Aorta (tissue), 5 donors: ENCODE results near the gene PRAMEF15. TPM values are rescaled to one million over a fixed set of nuclear protein-coding genes. Genes with fewer than 3 reads are reported as not detected.
"Not testable (repeated sequence)": the region's sequence is repeated elsewhere in the genome, so short reads cannot be mapped to it uniquely, and the experiment has no call there.

Experiments used
- ATAC-seq: fragments of 200-7000 bp; cut with Tn5 transposase; one replicate; pipeline ENCODE4 v1.9.1; 2022; ENCODE audit warnings: moderate library complexity; ENCODE audit not compliant: low FRiP score
- DNase-seq, 2 donors: peaks; one replicate each; pipeline ENCODE4 v3.0.0-alpha.2; 2020
- H3K27ac ChIP-seq, 2 donors: one replicate each; pipeline ENCODE4 v1.5.1; 2013; ENCODE audit warnings: low read length in 2 of 2, mild to moderate bottlenecking in 2 of 2, moderate library complexity in 2 of 2, control low read depth in 1 of 2, inconsistent platforms in 1 of 2, low read depth in 1 of 2
- H3K27me3 ChIP-seq, 2 donors: one replicate each; pipeline ENCODE4 v1.6.1; 2013; ENCODE audit warnings: control low read depth in 1 of 2, low read length in 1 of 2, mild to moderate bottlenecking in 1 of 2, moderate library complexity in 1 of 2; ENCODE audit not compliant: insufficient read depth in 2 of 2, control insufficient read depth in 1 of 2
- H3K36me3 ChIP-seq, 2 donors: one replicate each; pipeline ENCODE4 v1.6.1; 2013; ENCODE audit warnings: control low read depth in 1 of 2, low read length in 1 of 2, mild to moderate bottlenecking in 1 of 2; ENCODE audit not compliant: insufficient read depth in 2 of 2, control insufficient read depth in 1 of 2
- H3K4me1 ChIP-seq, 2 donors: one replicate each; pipeline ENCODE4 v1.6.1; 2013; ENCODE audit warnings: low read length in 2 of 2, control low read depth in 1 of 2, mild to moderate bottlenecking in 1 of 2, moderate library complexity in 1 of 2; ENCODE audit not compliant: insufficient read depth in 2 of 2, control insufficient read depth in 1 of 2
- H3K4me3 ChIP-seq, 2 donors: one replicate each; pipeline ENCODE4 v1.5.1; 2013; ENCODE audit warnings: low read length in 2 of 2, control low read depth in 1 of 2, mild to moderate bottlenecking in 1 of 2
- H3K9me3 ChIP-seq: one replicate; pipeline ENCODE4 v1.6.1; 2013; ENCODE audit warnings: mild to moderate bottlenecking, low read length; ENCODE audit not compliant: control insufficient read depth
- WGBS, 2 donors: extraction: QIAGEN DNeasy Blood & Tissue Kit; methylation state at CpG; one replicate each; pipeline ENCODE4 v1.1.7; 2013; 5-methylcytosine and 5-hydroxymethylcytosine counted together
- intact Hi-C, 2 donors: fragments of 100-400 bp; cut with DNase I; formaldehyde crosslinking; loops; one replicate each; pipeline versions ENCODE4 v1.14.2 to v1.15.0; 2022
- long read RNA-seq, 2 donors: library from polyadenylated mRNA; unstranded; transcript quantifications; one replicate each; pipeline ENCODE4 v2.0.0, GENCODE V29; 2020 to 2021
- polyA plus RNA-seq, 2 donors: library from polyadenylated mRNA; stranded (reverse); fragments of 200-250 nt; gene quantifications; one replicate each; pipeline ENCODE4 v1.2.3, GENCODE V29; 2013
- total RNA-seq, 2 donors: library from RNA; stranded (reverse); fragmentation: NEBNext Ultra II Directional; extraction: Animal tissue kit (Norgen Biotek cat#: 25700); gene quantifications; one replicate each; pipeline ENCODE4 v1.2.1, GENCODE V29; 2021
- donor health status: healthy with polysubstance abuse.
- donor health status: Bipolar disorder and iron deficiency.
- donor health status: DM: no; HTN: no; CAD: no.
- donor health status: DM: no; HTN: no; CAD: no.
- donor health status: DM: yes; HTN: yes; CAD: no.

Gene PRAMEF15
- total RNA-seq, result not detected
- polyA plus RNA-seq, result not detected
- long read RNA-seq, donor 1, result 0 reads
- long read RNA-seq, donor 2, result 0 reads

DNA sequence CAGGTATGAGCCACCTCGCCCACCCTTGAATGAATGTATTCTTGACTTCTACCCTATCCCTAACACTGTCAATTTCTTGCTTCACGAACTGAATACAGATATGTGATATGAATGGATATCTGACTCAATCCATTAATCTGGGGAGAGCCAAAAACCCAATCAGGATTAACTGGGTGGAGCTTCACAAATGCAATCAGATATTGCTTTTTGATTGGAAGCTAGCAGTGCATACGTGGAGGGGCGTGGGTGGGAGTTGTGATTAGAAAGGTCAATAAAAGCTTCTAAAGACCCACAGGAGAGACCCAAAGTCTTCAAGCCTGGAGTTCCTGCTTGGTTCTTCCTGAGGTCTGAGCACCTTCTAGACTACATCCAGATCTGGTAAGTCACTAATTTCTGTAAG is at the start of gene PRAMEF15:
PRAMEF15 (plus strand) TSS at position 301 of the 400 bp plus-strand sequence. CDS start 2,827 bp downstream, outside the sequence.
- intact Hi-C loops, H3K9me3 ChIP-seq: not testable (repeated sequence)
- WGBS, 2 donors, result 46 to 58% methylated on average over 3 of the region's 4 CpGs

DNA sequence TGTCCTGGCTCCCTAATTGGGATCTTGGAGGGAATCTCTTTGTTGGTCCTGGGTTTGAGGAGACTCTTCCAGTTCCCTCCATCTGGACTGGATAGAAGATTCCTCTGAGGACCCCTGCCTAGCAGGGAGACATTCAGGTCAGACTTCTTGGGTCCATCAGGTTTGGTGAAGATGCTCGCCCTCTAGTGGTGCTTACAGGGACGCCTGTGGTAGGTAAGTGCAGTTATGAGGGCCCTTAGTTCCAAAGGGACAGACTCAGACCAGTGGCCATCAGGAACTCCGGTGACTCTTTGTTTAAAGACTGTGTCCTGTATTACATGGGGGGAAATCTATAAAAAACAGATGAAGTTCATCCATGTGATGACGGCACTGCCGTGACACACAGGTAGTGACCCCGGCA is 38.4 kb upstream of the PRAMEF15 start:
- H3K27ac ChIP-seq, H3K4me1 ChIP-seq, H3K4me3 ChIP-seq, intact Hi-C loops, H3K27me3 ChIP-seq, H3K9me3 ChIP-seq, DNase-seq, H3K36me3 ChIP-seq, ATAC-seq: not testable (repeated sequence)
- 38 to 45% methylated on average over 4 of the region's 6 CpGs for WGBS, 2 donors

More for the DNA sequence above, at the start of gene PRAMEF15:
- not testable (repeated sequence) for DNase-seq, H3K4me3 ChIP-seq, ATAC-seq, H3K27me3 ChIP-seq, H3K4me1 ChIP-seq, H3K36me3 ChIP-seq, H3K27ac ChIP-seq

DNA sequence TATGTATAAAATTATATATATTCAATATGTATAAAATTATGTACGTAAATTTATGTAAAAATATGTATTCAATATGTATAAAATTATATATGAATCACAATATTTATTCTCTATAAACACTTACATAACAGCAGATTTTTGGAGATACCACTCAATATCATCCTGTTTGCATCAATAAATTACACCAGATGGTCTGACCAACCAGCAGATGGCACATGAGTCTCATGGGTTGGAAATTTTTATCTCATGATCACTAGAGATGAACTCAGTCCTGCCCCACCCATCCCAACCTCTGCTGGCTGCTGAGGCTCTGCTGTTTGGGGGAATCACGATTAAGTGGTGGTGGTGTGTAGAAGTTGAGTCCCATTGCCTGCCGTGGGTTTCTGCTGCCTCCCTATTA is 35.8 kb upstream of the PRAMEF15 start:
- WGBS, 2 donors, result 72 to 77% methylated on average over 3 of the region's 3 CpGs
- H3K4me1 ChIP-seq, H3K4me3 ChIP-seq, H3K36me3 ChIP-seq, intact Hi-C loops, H3K9me3 ChIP-seq, ATAC-seq, H3K27ac ChIP-seq, DNase-seq, H3K27me3 ChIP-seq: not testable (repeated sequence)

DNA sequence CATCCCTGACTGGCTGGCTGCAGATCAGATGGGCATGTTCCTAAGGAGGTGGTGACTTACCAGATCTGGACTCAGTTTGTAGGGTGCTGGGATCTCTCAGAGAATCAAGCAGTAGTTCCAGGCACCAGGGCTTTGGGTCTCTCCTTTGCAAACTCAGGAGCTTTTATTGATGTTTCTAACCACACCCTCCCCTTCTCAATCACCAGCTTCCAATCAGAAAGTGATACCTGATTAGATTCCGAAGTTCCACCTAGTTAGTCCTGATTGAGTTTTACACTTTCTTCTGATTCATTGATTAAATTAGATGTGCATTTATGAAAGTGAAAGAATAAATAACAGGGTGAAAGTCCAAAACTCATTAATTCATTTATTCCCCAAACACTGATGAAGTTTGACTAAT is 30.3 kb upstream of the PRAMEF15 start, which contains the start of gene PRAMEF8:
PRAMEF8 (minus strand) TSS at position 101 of the 400 bp plus-strand sequence. CDS start 1,046 bp downstream, outside the sequence.
- WGBS, 2 donors, result no CpG with 5 or more reads among the region's 1 CpG
- intact Hi-C loops, result not testable (repeated sequence)

GRCh38 chr1:13289030-13289429 is 26.4 kb upstream of the PRAMEF15 start:
- ATAC-seq, DNase-seq, H3K9me3 ChIP-seq, intact Hi-C loops, H3K36me3 ChIP-seq, H3K27ac ChIP-seq, H3K27me3 ChIP-seq, H3K4me3 ChIP-seq, H3K4me1 ChIP-seq: not testable (repeated sequence)
- WGBS, 2 donors, result 30 to 68% methylated on average over 2 of the region's 3 CpGs

More for the DNA sequence above, 30.3 kb upstream of the PRAMEF15 start, which contains the start of gene PRAMEF8:
- DNase-seq, H3K36me3 ChIP-seq, H3K4me1 ChIP-seq, ATAC-seq, H3K9me3 ChIP-seq, H3K27ac ChIP-seq, H3K27me3 ChIP-seq, H3K4me3 ChIP-seq: not testable (repeated sequence)

DNA sequence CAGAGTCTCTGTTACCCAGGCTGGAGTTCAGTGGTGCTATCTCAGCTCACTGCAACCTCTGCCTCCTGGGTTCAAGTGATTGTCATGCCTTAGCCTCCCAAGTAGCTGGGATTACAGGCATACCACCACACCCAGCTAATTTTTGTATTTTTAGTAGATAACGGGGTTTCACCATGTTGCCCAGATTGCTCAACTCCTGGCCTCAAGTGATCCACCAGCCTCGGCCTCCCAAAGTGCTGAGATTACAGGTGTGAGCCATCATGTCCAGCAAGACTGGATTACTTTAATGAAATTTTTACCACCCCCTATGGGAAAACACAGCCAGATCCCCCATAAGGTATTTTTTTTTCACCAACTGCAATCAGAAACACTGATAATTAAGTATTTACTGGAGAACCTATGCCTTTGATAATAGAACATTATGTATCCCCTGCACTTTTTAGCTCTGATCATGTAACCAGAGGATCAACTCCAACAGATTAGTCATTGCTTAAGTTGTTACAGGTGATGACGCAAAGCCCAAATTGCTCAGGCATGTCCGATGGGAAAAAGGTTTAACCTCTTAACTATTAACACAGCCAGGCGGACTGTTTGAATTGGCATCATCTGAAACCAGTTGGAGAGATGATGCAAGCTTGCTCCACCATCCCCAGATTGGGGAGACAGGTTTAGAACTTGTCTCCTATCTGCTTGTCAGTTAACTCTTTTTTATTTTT is 18.0 kb upstream of the PRAMEF15 start:
- 87 to 90% methylated on average over 2 of the region's 5 CpGs for WGBS, 2 donors
- intact Hi-C loops, H3K36me3 ChIP-seq, H3K9me3 ChIP-seq, ATAC-seq, H3K4me1 ChIP-seq, H3K27ac ChIP-seq, H3K27me3 ChIP-seq, DNase-seq, H3K4me3 ChIP-seq: not testable (repeated sequence)

DNA sequence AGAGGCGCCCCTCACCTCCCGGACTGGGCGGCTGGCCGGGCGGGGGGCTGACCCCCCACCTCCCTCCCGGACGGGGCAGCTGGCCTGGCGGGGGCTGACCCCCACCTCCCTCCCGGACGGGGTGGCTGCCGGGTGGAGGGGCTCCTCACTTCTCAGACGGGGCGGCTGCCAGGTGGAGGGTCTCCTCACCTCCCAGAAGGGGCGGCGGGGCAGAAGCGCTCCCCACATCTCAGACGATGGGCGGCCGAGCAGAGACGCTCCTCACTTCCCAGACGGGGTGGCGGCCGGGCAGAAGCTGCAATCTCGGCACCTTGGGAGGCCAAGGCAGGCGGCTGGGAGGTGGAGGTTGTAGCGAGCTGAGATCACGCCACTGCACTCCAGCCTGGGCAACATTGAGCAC is 16.7 kb upstream of the PRAMEF15 start:
- H3K4me1 ChIP-seq, DNase-seq, H3K9me3 ChIP-seq, H3K27ac ChIP-seq, ATAC-seq, intact Hi-C loops, H3K27me3 ChIP-seq, H3K36me3 ChIP-seq, H3K4me3 ChIP-seq: not testable (repeated sequence)
- WGBS, 2 donors, result 91 to 97% methylated on average over 4 to 14 of the region's 27 CpGs

- H3K9me3 ChIP-seq, DNase-seq, H3K4me3 ChIP-seq, H3K4me1 ChIP-seq, ATAC-seq, intact Hi-C loops, H3K27me3 ChIP-seq, H3K36me3 ChIP-seq, H3K27ac ChIP-seq: not testable (repeated sequence)
Measured at GRCh38 chr1:13302197-13302596, 13.2 kb upstream of the PRAMEF15 start.

- H3K4me1 ChIP-seq, intact Hi-C loops, H3K9me3 ChIP-seq, H3K27me3 ChIP-seq, ATAC-seq, H3K4me3 ChIP-seq, DNase-seq, H3K27ac ChIP-seq, H3K36me3 ChIP-seq: not testable (repeated sequence)
- no CpG with 5 or more reads among the region's 1 CpG for WGBS, 2 donors
Measured at GRCh38 chr1:13303239-13303638, 12.1 kb upstream of the PRAMEF15 start, which contains the start of gene PRAMEF33. Gene PRAMEF33 (plus strand): TSS chr1:13303539. CDS start chr1:13305955, 2,416 bp downstream.
